H4 (cell line): ENCODE data around the gene NUMBL. TPM values are rescaled to one million over a fixed set of nuclear protein-coding genes. Genes with fewer than 3 reads are reported as not detected.

Experiments
- DNase-seq: peaks from one replicate; pipeline ENCODE4 v3.0.0-alpha.2; 2015; ENCODE audit warnings: low spot score
- total RNA-seq: library from RNA; depleted of rRNA; stranded (reverse); fragments of >200 nt; shearing (Covaris generic); gene quantifications from 2 replicates; pipeline ENCODE4 v1.2.3, GENCODE V29; 2014

NUMBL gene
- total RNA-seq, 1 experiment from 2014 or later = 18.4 TPM

DNA sequence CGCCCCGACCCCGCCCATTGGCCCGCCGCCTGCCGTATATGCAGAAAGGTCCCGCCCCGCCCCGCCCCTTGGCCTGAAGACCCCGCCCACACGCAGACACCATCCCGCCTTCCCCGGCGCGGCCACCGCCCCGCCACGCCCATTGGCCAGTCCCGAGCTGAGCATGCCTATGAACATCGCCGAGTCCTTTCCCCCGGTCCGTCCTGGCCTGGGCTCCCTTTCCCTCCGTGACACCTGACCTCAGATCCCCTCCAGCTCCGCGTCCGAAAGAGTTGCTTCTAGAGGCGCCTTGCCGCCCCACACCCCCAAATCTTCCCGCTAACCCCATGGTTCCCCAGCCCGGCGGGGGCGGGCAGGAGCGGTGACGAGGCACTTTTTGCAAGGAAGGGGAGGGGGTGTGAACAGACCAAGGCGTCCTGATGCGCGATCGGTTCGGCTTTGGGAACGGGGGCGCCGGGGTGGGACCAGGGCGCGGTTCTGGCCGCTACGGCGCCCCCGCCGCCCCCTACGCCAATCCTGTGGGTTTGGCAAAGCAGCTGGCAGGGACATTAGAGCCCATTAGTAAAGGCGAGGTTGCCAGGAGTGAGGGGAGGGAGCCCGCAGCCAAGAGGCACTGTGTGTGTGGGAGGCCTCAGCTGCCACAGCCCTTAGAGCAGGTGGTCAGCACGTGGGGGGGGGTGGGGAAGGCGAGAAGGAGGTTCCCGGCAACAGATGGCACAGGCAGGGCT is 406 bp upstream of the NUMBL start:
- DNase-seq = peak; percentile 89

DNA sequence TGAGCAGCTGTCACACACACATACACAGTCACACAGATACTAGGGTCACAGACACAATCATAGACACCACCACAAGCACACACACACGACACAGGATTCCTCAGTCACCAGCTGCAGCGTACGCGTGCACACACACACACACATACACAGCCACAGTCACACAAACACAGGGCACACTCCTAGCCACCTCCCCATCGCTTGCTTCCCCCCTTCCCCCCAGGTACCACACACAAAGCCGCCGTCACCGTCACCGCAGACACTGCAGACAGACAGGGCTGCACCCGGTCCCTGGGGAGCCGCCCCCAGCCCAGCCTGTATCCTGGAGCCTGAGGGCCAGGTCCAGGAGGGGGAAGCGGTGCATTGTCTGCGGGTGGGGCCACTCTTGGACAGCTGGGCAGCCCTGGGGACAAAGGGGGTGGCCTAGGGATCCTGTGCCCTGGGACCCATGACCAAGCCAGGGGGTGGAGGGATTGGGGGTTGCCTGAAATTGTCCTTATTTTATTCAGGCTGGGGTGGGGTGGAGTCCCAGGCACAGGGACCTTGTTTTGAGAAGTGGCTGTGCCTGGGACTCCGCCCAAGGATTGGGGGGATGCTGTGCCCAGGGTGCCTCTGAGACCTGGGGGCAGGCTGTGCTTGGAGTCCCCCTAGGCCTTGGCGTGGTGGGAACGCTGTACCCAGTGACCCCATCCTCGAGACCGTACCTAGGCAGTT is 957 bp downstream of the NUMBL start:
- no peak for DNase-seq

DNA sequence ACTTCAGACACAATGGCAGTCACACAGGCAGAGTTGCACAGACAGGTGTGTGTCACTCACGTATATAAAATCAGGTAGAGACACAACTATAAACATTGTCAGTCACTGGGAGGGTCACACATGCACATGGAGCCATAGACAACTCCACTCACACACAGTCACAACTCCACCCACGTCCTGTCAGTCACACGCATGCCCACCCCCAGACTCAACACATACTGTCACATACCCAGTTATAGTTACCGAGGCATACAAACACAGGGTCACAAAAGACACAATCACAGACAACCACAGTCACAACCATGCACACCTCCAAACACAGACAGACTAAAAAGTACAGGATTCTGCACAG is 1.5 kb downstream of the NUMBL start:
- DNase-seq = no peak

DNA sequence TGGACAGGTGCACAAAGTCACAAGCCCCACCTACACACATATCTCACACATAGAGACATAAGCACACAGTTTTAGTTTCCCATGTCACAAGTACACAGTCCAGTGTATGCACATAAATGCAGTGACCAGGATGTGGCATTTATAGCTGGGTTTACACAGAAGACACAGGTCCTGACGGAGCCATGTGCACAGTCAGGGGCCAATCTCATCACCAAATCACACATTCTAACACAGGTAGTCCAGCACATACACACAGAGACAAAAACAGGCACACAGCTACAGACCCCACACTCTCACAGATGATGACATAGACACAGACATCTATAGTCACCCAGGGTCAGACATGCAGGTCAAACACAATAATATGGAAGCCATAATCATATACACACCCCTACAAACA is 2.1 kb downstream of the NUMBL start:
- DNase-seq = no peak

DNA sequence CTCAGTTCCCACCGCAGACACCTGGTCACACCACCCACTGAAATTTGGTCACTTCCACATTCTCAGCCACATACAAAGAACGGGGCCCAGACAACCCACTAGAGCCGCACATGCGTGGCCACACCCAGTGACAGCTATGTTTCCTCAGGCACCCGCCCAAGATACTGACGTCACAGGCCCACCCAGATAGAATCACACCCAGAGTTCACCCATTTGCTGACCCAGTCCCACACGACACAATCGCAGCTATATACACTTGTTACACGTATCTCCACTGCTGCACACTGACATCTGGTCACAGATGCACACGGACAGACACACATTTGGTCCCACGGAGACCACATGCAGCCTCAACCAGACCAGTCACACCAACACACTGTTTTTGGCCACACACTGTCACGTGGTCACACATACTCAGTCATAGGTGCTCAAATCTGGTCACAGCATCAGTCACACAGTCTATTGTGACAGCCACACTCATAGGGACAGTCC is 2.9 kb downstream of the NUMBL start:
- no peak for DNase-seq

DNA sequence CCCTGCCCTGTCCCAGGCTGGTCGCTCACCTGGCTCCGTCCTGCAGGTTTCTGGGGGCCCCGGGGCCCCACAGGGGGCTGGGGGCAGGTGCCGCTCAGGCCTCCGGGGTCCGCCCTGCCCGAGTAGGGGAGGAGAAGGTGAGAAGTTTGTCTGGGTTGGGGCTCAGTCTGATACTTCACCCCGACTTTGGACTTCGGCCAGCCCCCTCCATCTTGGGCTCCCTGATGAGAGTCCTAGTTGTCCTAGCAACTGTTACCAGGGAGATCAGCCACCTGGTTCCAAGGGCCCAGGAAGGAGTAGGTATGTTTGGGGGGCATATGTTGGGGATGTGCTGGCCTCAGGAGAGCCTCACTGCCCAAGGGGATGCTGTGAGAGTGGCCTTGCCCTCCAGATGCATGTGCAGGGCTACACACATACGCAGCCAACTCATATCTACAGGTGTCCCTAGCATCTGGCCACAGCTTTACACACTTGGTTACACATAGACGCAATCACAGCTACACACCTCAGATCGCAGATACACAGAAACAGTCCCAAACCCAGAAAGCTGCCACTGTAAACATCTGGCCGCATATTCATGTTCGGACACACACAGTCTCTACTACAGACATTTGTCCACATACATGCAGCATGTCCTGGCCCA is 3.4 kb downstream of the NUMBL start:
- no peak for DNase-seq

DNA sequence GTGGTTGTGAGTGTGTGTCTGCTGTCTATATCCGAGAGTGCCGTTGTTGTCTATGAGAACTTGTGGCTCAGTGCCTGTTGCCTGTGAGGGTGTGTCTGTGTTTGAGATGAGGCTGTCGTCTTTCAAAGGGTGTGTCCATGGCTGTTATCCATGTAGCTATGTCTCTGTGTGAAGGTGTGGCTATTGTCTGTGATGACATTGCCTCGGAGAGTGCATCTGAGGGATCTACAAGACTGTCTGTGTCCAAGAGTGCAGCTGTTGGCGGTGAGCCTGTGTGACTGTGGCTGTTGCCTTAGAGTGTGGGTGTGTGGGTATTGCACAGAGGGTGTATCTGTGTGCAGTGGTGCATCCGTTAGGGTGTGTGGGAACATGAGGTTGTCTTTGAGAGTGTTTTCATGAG is 4.9 kb downstream of the NUMBL start:
- no peak for DNase-seq

DNA sequence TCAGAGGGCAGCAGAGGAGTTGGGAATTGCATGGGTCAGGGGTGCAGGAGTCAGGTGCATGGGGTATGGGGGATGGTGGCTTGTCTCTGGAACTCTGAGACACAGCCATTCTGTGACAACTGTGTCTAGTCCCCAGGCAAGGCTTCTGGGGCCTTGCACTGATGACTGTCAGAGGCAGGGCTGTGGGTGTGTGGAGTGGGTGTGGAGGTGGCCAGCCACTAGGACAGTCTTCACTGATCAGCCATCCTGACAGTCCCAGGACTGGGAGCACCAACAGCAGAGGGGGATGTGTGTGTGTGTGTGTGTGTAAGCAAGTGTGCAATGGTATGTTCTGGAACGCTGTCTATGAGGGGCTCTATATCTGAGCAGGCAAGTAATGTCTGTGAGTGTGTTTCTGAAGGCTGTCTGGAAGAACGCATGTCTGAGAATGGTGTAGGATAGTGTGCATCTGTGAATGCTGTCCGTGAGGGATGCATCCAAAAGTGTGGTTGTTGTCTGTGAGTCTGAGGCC is 5.4 kb downstream of the NUMBL start:
- DNase-seq = no peak

DNA sequence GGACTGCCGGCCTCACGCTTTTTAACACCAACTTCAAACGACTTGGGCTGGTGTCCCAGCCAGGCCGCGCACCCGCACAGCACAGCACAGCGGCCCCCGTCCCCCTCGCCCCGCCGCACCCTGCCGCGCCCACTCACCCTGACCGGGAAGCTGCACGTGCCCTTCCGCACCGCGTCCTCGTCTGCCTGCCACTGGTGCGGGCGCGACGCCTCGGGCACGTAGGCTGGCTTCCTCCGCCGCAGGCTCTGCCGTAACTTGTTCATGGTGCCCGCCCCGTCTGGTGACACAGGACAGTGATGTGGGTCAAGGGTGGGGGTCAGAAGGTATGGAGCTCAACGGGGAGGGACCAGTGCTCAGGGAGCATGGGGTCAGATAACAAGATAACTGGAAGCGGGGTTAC is 6.2 kb downstream of the NUMBL start:
- no peak for DNase-seq

DNA sequence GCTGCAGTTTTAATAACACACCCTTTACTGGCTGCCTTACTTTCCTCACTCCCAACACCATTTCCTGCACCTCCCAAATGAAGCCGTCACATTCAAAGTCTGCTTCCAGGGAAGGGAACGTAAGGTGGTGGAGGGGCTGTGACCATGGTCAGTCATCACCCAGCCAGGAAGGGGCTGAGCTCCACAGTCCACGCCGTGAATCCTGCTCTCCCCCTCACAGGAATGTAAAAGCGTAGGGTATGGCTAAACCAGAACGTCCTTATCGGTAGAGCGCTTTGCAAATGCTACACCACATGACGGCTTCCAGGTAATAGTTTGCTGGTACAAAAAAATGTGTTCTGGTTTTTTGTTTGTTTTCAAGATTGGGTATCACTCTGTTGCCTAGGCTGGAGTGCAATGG is 7.0 kb downstream of the NUMBL start:
- DNase-seq = no peak

DNA sequence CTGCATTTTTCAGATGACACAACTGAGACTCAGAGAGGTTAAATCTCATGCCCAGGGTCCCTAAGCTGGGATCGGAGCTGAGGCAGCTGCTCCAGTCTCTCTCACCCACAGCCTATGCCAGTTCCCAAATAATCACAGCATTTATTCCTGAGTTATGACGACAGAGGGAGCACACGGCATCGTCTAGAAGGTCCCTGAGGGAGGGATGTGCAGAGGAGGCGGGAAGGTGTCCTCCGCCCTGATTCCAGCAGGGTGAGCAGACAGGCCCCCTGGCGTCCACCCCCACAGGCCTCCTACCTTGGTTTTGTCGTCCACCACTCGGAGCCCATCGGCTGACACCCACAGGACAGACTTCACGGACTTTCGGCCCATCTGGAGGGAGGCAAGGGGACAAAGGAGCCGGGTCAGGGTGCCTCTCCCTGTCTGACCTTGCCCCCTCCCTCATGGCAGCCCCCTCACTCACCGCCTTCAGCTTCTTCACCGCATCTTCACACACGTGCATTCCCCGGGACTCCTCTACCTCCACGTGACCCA is 8.0 kb downstream of the NUMBL start:
- no peak for DNase-seq

DNA sequence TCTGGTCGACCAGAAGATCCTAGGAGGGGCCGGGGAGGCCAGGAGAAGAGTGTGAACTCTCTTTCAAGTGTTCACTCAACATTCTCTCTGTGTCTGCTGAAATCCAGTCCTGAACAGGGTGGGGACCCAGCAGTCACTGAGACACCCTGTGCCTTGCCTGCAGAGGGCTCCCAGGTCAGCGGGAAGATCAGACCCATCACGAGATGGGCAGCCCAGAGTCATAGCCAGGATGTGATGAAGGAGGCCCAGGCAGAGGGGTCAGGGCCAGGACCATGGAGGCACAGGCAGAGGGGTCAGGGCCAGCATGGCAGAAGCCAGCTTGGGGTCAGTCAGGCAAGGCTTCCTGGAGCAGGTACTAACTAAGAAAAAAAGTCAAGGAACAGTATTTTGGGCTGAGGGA is 9.4 kb downstream of the NUMBL start:
- no peak for DNase-seq

DNA sequence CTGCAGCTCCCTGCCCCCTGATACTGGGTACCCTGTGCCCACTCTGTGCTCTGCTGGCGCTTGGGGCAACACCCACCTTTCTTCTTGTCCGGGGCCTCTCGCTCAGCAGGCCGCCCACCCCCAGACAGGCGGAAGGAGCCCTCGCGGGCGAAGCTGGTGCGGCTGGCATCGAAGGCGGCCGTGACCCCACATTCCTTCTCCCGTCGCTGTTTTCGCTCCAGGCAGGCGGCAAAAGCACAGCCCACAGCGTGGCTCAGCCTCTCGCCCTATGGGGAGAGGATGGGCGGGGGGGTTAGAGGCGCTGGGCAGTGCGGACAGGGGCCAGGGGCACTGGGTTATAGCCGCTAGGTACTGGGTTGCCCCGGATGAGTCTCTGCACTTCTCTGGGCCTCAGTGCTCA is 13.3 kb downstream of the NUMBL start:
- no peak for DNase-seq

DNA sequence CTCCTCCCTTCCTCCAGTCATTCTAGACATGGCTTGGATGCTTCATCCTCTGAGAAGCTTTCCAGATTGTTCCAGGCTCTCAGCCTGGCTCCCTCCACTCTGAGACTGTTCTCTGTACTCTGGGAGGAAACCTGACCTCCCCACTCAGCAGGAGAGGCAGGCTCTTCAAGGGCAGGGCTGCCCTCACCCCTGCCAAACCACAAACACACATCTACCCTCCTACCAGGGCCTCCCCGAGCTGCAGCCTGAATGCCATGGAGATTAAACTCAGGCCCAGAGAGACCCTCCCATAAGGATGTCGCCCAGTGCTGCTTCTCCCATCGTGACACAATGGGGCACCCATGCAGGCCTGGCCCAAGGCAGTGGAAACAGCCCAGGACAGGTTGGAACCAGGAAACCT is 16.2 kb downstream of the NUMBL start:
- DNase-seq = no peak

DNA sequence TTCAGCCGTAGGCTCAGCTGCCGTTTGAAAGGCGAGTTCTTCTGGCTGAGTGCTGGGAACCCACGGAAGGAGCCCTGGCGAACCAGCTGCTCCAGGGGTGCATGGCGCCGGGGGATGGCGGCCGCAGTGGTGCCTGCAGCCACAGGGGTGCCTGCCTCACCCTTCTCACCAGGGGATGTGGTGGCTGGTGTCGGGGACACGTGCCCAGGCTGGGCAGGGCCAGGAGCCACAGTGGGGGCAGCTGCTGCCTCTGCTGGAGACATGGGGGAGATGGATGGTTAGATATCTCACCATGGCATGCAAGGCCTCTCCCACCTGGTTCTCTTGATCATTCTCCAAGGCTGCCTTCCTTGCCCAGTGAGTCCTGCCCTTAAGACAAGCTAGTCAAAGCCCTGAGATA is 17.1 kb downstream of the NUMBL start:
- no peak for DNase-seq

DNA sequence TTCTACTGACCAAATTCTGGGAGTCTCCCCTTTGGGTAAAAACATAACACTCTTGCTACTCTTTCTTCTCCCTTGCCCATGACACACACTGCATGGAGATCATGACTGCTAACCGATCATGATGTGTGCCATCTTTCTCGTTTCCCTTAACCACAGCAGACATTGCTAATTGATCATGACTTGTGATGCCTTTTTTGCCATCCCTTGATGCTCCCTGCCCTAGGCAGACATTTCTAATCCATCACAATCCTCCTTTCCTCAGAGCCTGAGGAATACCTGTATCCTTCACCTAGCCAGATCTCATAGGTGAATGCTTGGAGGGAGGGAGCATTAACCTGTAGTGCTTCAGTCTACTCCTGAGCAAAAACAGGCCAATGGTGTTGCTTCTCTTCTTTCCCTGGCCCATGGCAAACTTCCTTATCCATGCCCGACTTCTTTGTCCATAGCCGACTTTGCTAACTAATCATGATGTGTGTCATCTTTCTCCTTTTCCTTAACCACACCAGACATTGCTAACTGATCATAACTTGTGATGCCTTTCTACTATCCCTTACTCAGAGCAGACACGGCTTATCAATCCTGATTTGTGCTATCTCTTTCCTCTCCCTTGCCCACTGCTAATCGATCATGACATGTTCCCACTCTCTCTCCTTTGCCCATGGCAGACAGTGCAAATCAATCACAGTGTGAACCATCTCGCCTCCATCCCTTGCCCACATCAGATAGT is 17.7 kb downstream of the NUMBL start:
- no peak for DNase-seq

DNA sequence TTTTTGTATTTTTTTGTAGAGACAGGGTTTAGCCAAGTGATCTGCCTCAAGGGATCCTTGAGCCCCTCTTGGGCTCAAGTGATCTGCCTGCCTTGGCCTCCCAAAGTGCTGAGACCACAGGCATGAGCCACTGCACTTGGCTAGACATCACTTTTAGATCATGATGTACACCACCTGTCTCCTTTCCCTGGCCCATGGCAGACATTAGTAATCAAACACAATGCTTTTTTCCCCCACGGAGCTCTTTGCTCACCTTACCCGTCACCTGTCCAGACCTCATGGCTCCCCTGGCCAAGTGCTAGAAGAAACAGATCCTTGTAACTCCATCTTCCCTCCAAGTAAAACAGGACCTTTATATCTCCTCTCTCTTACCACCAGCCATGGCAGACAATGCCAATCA is 18.4 kb downstream of the NUMBL start:
- DNase-seq = no peak

DNA sequence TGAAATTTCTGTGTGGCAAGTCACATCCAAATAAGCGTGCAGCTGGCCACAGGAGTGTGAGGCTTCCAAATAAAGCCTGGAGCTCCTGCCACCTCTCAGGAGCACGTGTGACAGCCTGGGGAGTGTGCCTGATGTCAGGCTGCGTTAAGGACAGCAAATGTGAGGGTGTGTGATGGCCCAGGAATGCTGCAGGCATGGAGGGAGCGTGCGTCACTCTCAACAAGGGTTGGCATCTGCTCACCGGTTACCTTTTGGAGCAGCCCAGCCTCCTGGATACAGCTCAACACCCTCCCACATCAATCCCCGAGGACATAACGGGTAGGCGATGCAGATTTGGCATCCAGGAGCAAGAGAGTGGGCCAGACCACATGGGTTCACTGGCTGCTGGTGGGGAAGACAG is 19.0 kb downstream of the NUMBL start:
- DNase-seq = no peak

DNA sequence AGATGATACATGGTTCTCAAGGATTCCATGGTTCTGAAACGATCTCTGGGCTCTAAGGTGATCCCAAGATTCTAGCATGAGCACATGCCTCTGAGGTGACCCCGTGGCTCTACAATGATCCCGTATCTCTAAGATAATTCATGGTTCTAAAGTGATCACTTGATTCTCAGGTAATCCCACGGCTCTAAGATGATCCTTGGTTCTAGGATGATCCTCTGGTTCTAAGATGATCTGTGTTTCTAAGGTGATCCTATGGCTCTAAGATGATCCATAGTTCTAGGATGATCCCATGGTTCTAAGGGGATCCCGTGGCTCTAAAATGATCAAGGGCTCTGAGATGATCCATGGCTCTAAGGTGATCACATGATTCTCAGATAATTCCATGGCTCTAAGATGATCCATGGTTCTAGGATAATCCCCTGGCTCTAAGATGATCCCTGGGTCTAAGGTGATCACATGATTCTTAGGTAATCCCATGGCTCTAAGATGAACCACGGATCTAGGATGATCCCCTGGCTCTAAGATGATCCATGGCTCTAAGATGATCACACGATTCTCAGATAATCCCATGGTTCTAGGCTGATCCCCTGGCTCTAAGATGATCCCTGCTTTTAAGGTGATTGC is 21.3 kb downstream of the NUMBL start:
- DNase-seq = no peak

DNA sequence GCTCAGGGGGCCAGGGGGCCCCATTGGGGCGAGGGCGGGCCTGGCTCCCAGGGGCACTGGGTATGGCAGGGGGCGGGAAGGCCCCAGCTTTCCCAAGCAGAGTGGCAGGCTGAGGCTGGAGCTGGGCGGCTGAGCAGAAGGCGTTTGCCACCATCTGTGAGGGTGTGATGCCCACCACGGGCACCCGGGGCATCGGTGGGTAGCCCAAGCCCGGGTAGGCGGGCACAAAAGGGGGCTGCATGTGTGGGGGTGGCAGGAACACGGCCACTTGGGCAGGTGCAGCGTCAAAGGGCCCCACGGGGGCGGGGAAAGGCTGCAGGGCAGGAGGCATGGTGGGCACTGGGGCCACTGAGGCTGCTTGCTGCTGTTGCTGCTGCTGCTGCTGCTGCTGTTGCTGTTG is 22.8 kb downstream of the NUMBL start:
- DNase-seq = no peak

DNA sequence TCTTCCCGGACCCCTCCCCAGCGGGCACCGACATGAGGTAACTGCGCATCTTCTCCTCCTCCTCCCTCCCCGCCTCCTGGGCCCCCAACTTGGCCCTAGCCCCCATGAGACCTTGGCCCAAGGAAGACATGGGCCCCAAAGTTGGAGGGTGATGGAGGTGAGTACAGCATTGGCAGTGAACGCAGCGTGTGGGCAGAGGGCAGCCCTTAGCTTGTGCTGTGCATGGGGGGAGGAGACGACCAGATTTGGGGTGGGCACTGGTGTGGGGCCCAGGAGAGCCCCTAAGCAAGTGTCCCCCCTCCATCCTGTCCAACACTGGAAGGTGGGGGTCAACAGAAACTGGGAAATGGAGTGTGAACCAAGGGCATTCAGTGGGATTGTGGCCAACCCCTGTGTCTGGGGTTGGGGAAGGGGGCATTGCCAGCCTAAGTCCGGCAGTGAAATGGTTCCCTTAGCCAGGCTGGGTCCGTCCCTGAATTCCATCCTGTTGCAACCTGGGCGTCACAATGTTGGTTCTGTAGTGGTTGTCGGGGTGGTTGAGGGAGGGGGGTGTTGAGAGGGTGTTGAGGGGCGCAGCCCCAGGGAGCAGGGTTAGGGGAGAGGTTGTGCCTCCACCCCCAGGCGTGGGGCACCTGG is 23.5 kb downstream of the NUMBL start:
- no peak for DNase-seq
